HCT116 (cell line): ENCODE results near the gene CHST12. TPM values are rescaled to one million over a fixed set of nuclear protein-coding genes. Genes with fewer than 3 reads are reported as not detected.

Source experiments
- ATAC-seq: fragments of 200-7000 bp; cut with Tn5 transposase; 2 replicates; pipeline ENCODE4 v1.9.1; 2020; ENCODE audit warnings: mild to moderate bottlenecking, moderate library complexity
- BruUV-seq: library from RNA; stranded (reverse); fragments of 400-500 nt; replicated peaks from 2 replicates; lab custom pipeline; 2021; lab: Mats Ljungman, UMichigan
- CTCF ChIA-PET: fragments of 300-600 bp; sonication (Branson Sonifier 250); formaldehyde crosslinking; loops from one replicate; lab custom pipeline; 2021; ENCODE audit warnings: antibody characterized with exemption; lab: Charles Lee
- POLR2A ChIA-PET: fragments of 300-600, 350-600 bp; sonication (Branson Sonifier 250); formaldehyde crosslinking; loops from one replicate; lab custom pipeline; 2021; ENCODE audit warnings: antibody characterized with exemption; lab: Charles Lee
- RAD21 ChIA-PET, 2 experiments: fragments of 300-600 bp; sonication (Branson Sonifier 250); formaldehyde crosslinking; loops; one replicate each; lab custom pipeline; 2023; ENCODE audit warnings: low total read pairs in 2 of 2; ENCODE audit not compliant: uncharacterized antibody in 2 of 2, unreplicated experiment in 2 of 2, low non-redundant PET in 1 of 2; lab: Charles Lee
- DNase-seq: peaks from one replicate; pipeline ENCODE4 v3.0.0-alpha.2; 2010; ENCODE audit warnings: low read depth, low spot score
- H2AFZ ChIP-seq: fragments of 200-600 bp; shearing (Covaris generic), sonication (generic); 2 replicates; pipeline ENCODE4 v1.6.1; 2017; ENCODE audit warnings: low read depth, mixed run types, mixed read lengths, antibody characterized with exemption, low read length; ENCODE audit not compliant: poor library complexity, severe bottlenecking
- H3K27ac ChIP-seq: 2 replicates; pipeline ENCODE4 v1.5.1; 2012; ENCODE audit warnings: low read depth, low read length
- H3K27me3 ChIP-seq: fragments of 200-600 bp; sonication (generic); 2 replicates; pipeline ENCODE4 v1.6.1; 2016; ENCODE audit warnings: mixed run types, low read length, mixed read lengths; ENCODE audit not compliant: insufficient read depth
- H3K36me3 ChIP-seq, 2 experiments: fragments of 200-500 bp in 1 of 2; fragments of 200-600 bp in 1 of 2; sonication (Bioruptor generic) in 1 of 2; sonication (generic) in 1 of 2; 2 replicates each; pipeline versions ENCODE4 v1.5.1 to v1.6.1; 2014 to 2016; ENCODE audit warnings: low read length in 2 of 2, inconsistent platforms in 1 of 2, mixed read lengths in 1 of 2, mixed run types in 1 of 2; ENCODE audit not compliant: insufficient read depth in 2 of 2, control insufficient read depth in 1 of 2
- H3K4me1 ChIP-seq, 2 experiments: fragments of 200-600 bp in 1 of 2; sonication (generic) in 1 of 2; 2 replicates each; pipeline versions ENCODE4 v1.5.1 to v1.6.1; 2012 to 2017; ENCODE audit warnings: low read length in 2 of 2, inconsistent platforms in 1 of 2, mild to moderate bottlenecking in 1 of 2, mixed read lengths in 1 of 2, mixed run types in 1 of 2, moderate library complexity in 1 of 2; ENCODE audit not compliant: insufficient read depth in 2 of 2, control insufficient read depth in 1 of 2
- H3K4me2 ChIP-seq: fragments of 200-600 bp; sonication (generic); 2 replicates; pipeline ENCODE4 v1.6.1; 2017; ENCODE audit warnings: mixed run types, low read length, mixed read lengths
- H3K4me3 ChIP-seq, 2 experiments: fragments of 200-600 bp in 1 of 2; sonication (generic) in 1 of 2; replicated peaks in 1 of 2; 2 replicates each; pipeline ENCODE4 v1.5.1; 2011 to 2016; ENCODE audit warnings: low read length in 2 of 2, control low read depth in 1 of 2, low read depth in 1 of 2, mild to moderate bottlenecking in 1 of 2, mixed read lengths in 1 of 2, mixed run types in 1 of 2
- H3K79me2 ChIP-seq: fragments of 200-600 bp; sonication (generic); 2 replicates; pipeline ENCODE4 v1.6.1; 2017; ENCODE audit warnings: mild to moderate bottlenecking, mixed run types, low read length, moderate library complexity, mixed read lengths; ENCODE audit not compliant: insufficient read depth
- H3K9ac ChIP-seq: fragments of 200-600 bp; sonication (generic); 2 replicates; pipeline ENCODE4 v1.6.1; 2016; ENCODE audit warnings: low read length, mixed read lengths
- H3K9me2 ChIP-seq: fragments of 200-600 bp; sonication (generic), shearing (Covaris generic); 2 replicates; pipeline ENCODE4 v1.6.1; 2017; ENCODE audit warnings: mixed run types, mild to moderate bottlenecking, moderate library complexity; ENCODE audit not compliant: insufficient read depth
- H3K9me3 ChIP-seq, 2 experiments: fragments of 200-500 bp in 1 of 2; fragments of 200-600 bp in 1 of 2; sonication (Bioruptor generic) in 1 of 2; sonication (generic) in 1 of 2; 2 replicates each; pipeline ENCODE4 v1.6.1; 2014 to 2017; ENCODE audit warnings: low read length in 2 of 2, mixed read lengths in 2 of 2, inconsistent platforms in 1 of 2, low read depth in 1 of 2, mild to moderate bottlenecking in 1 of 2, mixed run types in 1 of 2, moderate library complexity in 1 of 2; ENCODE audit not compliant: control insufficient read depth in 1 of 2, insufficient read depth in 1 of 2
- H4K20me1 ChIP-seq: fragments of 200-600 bp; sonication (generic), shearing (Covaris generic); 2 replicates; pipeline ENCODE4 v1.6.1; 2017; ENCODE audit warnings: mixed run types, mild to moderate bottlenecking, moderate library complexity; ENCODE audit not compliant: insufficient read depth
- ATF3 ChIP-seq: IDR thresholded peaks from 2 replicates; pipeline ENCODE4 v1.6.1; 2012
- CBX3 ChIP-seq: IDR thresholded peaks from 2 replicates; pipeline ENCODE4 v1.6.1; 2012; ENCODE audit warnings: low read depth
- CEBPB ChIP-seq: IDR thresholded peaks from 2 replicates; pipeline ENCODE4 v1.6.1; 2012; ENCODE audit warnings: low read depth
- CTCF ChIP-seq, 3 experiments: fragments of 200-600 bp in 1 of 3; sonication (generic) in 1 of 3; IDR thresholded peaks in 2 of 3; conservative IDR thresholded peaks in 1 of 3; 2 replicates each; pipeline ENCODE4 v1.5.1; 2012 to 2017; ENCODE audit warnings: low read depth in 2 of 3, low read length in 2 of 3, antibody characterized with exemption in 1 of 3, borderline replicate concordance in 1 of 3, control low read depth in 1 of 3, mild to moderate bottlenecking in 1 of 3, mixed read lengths in 1 of 3, mixed run types in 1 of 3, moderate library complexity in 1 of 3; ENCODE audit not compliant: insufficient read depth in 1 of 3
- ELF1 ChIP-seq: IDR thresholded peaks from 2 replicates; pipeline ENCODE4 v1.6.1; 2012; ENCODE audit warnings: low read depth, borderline replicate concordance
- EZH2phosphoT487 ChIP-seq: fragments of 200-600 bp; IDR thresholded peaks from 2 replicates; pipeline ENCODE4 v1.6.1; 2018; ENCODE audit warnings: antibody characterized with exemption, borderline replicate concordance
- FOSL1 ChIP-seq: IDR thresholded peaks from 2 replicates; pipeline ENCODE4 v1.6.1; 2012; ENCODE audit warnings: low read depth
- JUND ChIP-seq: IDR thresholded peaks from 2 replicates; pipeline ENCODE4 v1.6.1; 2012
- MAX ChIP-seq: IDR thresholded peaks from 2 replicates; pipeline ENCODE4 v1.6.1; 2012
- POLR2AphosphoS5 ChIP-seq: IDR thresholded peaks from 2 replicates; pipeline ENCODE4 v1.6.1; 2011; ENCODE audit warnings: mild to moderate bottlenecking, low read depth, low read length, moderate library complexity
- RAD21 ChIP-seq: IDR thresholded peaks from 2 replicates; pipeline ENCODE4 v1.6.1; 2012; ENCODE audit warnings: low read depth, mild to moderate bottlenecking
- SIN3A ChIP-seq: IDR thresholded peaks from 2 replicates; pipeline ENCODE4 v1.6.1; 2012; ENCODE audit warnings: low read depth
- SP1 ChIP-seq: IDR thresholded peaks from 2 replicates; pipeline ENCODE4 v1.6.1; 2012; ENCODE audit warnings: low read depth
- SRF ChIP-seq: IDR thresholded peaks from 2 replicates; pipeline ENCODE4 v1.6.1; 2012; ENCODE audit warnings: low read depth
- TCF7L2 ChIP-seq: IDR thresholded peaks from 2 replicates; pipeline ENCODE4 v1.7.0; 2011; ENCODE audit warnings: borderline replicate concordance, inconsistent platforms; ENCODE audit not compliant: insufficient read depth, insufficient read length; ENCODE audit errors: extremely low read depth
- ZBTB33 ChIP-seq: IDR thresholded peaks from 2 replicates; pipeline ENCODE4 v1.6.1; 2011; ENCODE audit warnings: mild to moderate bottlenecking, low read length, moderate library complexity; ENCODE audit not compliant: insufficient replicate concordance; ENCODE audit errors: extremely low read depth
- ZFX ChIP-seq: fragments of 450-650 bp; IDR thresholded peaks from 2 replicates; pipeline ENCODE4 v1.6.1; 2017
- intact Hi-C: fragments of 100-400 bp; cut with micrococcal nuclease; formaldehyde crosslinking; loops from 2 replicates; pipeline ENCODE4 v1.10.0; 2022
- total RNA-seq: library from RNA; stranded (reverse); gene quantifications from one replicate; pipeline ENCODE4 v1.2.1, GENCODE V29; 2021; ENCODE audit not compliant: unreplicated experiment

CHST12 gene
- total RNA-seq, 1 experiment from 2014 or later: 14.2 TPM

GRCh38 chr7:2436341-2437104 is 33.1 kb downstream of the CHST12 start:
- Histone ChIP-seq H2AFZ (no peak overlapping the region), H3K9ac (no peak overlapping the region), H3K9me3 (no peaks in the 10 kb centered on the region), H3K27me3 (no peaks in the 10 kb centered on the region), H4K20me1 (no peaks in the 10 kb centered on the region), H3K4me2 (no peak overlapping the region), H3K79me2 (no peaks in the 10 kb centered on the region), H3K4me3 (no peak overlapping the region), H3K36me3 (no peaks in the 10 kb centered on the region), H3K27ac (no peak overlapping the region), H3K4me1 (no peaks in the 10 kb centered on the region), H3K9me2 (no peaks in the 10 kb centered on the region)
- ATAC-seq (no peak), DNase-seq (no peak)
- RAD21 ChIA-PET: no interaction called here
- BruUV-seq: no TSS peak
- POLR2A ChIA-PET: no interaction called here
- CTCF ChIA-PET: no interaction called here
- intact Hi-C loops: no loop called here
- TF ChIP-seq CBX3 (no peak), CTCF (IDR thresholded peaks at IDR 0.05 in 2 of 3, conservative IDR thresholded peaks at IDR 0.05 in 1 of 3; ENCODE audit: borderline replicate concordance in 1 of 3, insufficient read depth in 1 of 3, low read depth in 2 of 3, low read length in 2 of 3) (no peak), FOSL1 (no peak), ELF1 (no peak), SP1 (no peak), JUND (no peak), SRF (no peak), RAD21 (no peak), POLR2AphosphoS5 (no peak), TCF7L2 (no peak), EZH2phosphoT487 (no peak), ZBTB33 (no peak), CEBPB (no peak), MAX (no peak), ATF3 (no peak), ZFX (no peak), SIN3A (no peak)
